HG03432 (cell line): ENCODE data around the gene SLC26A4.

ENCODE experiments used
- ATAC-seq: cut with Tn5 transposase; IDR thresholded peaks from one replicate; pipeline ENCODE4 v1.9.1; 2021; ENCODE audit warnings: mild to moderate bottlenecking, moderate library complexity; ENCODE audit not compliant: unreplicated experiment

SLC26A4 gene

GRCh38 chr7:107743567-107744344 is 83.1 kb downstream of the SLC26A4 start, which contains the start of gene CBLL1:
Gene CBLL1, plus strand, starts transcription at chr7:107744142. Its CDS starts 22 bp downstream, at chr7:107744164.
- peak; percentile 91 for ATAC-seq

GRCh38 chr7:107744345-107744750 is 83.7 kb downstream of the SLC26A4 start:
- ATAC-seq: peak; percentile 45

- ATAC-seq: no peak
Measured at GRCh38 chr7:107746006-107746405, 85.4 kb downstream of the SLC26A4 start.

- no peak for ATAC-seq
Measured at GRCh38 chr7:107751113-107751512, 90.5 kb downstream of the SLC26A4 start.

- no peak for ATAC-seq
Measured at GRCh38 chr7:107754642-107755041, 94.0 kb downstream of the SLC26A4 start.

- ATAC-seq: no peak
Measured at GRCh38 chr7:107758667-107759066, 98.0 kb downstream of the SLC26A4 start.

- no peak for ATAC-seq
Measured at GRCh38 chr7:107767391-107767790, 106.8 kb downstream of the SLC26A4 start.
